Epithelial cell of esophagus (primary cell): Measurements from ENCODE around the gene CAPN10.

Source experiments
- DNase-seq: peaks from one replicate; pipeline ENCODE4 v3.0.0; 2010; ENCODE audit warnings: low read depth
- H3K4me3 ChIP-seq: 2 replicates; pipeline ENCODE4 v1.5.1; 2011; ENCODE audit warnings: mild to moderate bottlenecking, low read length, control low read depth
- TF ChIP-seq, protein P1 (sequence below): IDR thresholded peaks from 2 replicates; pipeline ENCODE4 v1.5.1; 2011; ENCODE audit warnings: low read depth, mild to moderate bottlenecking, low read length, control low read depth, inconsistent platforms; ENCODE audit not compliant: insufficient read depth; ENCODE audit errors: missing control alignments

The CAPN10 gene

DNA sequence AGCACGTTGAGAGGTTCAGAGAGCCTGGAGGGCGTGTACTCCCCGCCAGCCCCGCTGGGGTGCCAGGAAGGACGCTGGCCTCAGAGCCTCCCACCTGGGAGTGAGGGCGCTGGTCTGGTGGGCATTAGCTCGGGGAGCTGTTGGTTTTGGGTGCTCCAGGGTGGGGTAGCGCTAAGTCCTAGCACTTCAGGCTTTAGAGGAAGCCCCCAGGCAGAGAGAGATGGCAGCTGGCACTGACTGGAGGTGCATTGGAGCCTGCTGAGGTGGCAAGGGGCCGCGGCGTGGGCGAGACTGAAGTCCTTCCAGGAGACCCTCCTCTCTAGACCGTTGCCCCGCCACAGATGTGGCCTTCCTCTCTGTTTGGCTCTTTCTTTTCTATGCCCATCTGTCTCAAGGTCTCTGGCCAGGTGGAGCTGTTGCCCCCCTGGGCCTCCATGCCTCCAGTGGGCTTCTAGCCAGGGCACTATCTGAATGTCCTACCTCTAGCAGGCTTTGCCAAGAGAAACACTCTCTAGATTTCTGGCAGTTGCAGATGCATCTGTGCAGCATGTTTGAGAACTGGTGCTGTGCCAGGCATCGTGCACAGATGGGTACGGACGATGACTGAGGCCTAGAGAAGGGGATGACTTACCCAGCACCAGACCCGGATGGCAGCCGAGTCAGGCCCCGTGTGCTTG lies 6.6 kb downstream of the CAPN10 start:
- TF ChIP-seq, protein P1, sequence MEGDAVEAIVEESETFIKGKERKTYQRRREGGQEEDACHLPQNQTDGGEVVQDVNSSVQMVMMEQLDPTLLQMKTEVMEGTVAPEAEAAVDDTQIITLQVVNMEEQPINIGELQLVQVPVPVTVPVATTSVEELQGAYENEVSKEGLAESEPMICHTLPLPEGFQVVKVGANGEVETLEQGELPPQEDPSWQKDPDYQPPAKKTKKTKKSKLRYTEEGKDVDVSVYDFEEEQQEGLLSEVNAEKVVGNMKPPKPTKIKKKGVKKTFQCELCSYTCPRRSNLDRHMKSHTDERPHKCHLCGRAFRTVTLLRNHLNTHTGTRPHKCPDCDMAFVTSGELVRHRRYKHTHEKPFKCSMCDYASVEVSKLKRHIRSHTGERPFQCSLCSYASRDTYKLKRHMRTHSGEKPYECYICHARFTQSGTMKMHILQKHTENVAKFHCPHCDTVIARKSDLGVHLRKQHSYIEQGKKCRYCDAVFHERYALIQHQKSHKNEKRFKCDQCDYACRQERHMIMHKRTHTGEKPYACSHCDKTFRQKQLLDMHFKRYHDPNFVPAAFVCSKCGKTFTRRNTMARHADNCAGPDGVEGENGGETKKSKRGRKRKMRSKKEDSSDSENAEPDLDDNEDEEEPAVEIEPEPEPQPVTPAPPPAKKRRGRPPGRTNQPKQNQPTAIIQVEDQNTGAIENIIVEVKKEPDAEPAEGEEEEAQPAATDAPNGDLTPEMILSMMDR: no peak
- H3K4me3 ChIP-seq: no peak overlapping the region
- DNase-seq: no peak

DNA sequence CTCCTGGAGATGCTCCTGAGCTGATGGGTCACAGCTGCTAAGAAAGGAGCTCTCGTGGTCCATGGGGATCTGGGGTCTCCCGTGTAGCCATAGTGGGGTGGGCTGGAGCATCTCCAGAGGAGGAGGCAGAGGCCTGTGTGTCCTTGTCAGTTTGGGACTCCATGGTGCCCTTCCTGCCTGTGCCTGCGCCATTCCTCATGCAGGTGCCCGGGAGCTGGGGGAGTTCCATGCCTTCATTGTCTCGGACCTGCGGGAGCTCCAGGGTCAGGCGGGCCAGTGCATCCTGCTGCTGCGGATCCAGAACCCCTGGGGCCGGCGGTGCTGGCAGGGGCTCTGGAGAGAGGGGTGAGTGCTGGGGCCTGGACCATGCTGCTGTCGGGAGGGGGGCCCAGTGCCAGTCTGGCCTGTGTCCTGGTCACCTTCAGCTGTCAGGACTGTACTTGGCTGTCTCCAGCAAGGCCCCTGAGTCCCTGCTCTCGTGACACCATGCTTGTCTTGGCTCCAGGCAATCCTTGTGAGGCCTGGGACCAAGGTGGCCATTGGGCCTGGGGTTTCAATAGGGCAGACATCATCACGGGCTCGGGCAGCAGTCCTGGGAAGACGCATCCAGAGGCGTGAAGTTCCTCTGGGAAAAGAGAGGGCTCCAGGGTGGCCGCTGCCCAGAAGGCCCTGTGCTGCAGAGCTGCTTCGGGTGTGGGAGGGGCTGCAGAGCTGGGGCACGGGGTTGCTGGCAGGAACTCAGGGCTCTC lies 7.3 kb downstream of the CAPN10 start:
- no peak overlapping the region for H3K4me3 ChIP-seq
- TF ChIP-seq, protein P1: no peak
- no peak for DNase-seq

DNA sequence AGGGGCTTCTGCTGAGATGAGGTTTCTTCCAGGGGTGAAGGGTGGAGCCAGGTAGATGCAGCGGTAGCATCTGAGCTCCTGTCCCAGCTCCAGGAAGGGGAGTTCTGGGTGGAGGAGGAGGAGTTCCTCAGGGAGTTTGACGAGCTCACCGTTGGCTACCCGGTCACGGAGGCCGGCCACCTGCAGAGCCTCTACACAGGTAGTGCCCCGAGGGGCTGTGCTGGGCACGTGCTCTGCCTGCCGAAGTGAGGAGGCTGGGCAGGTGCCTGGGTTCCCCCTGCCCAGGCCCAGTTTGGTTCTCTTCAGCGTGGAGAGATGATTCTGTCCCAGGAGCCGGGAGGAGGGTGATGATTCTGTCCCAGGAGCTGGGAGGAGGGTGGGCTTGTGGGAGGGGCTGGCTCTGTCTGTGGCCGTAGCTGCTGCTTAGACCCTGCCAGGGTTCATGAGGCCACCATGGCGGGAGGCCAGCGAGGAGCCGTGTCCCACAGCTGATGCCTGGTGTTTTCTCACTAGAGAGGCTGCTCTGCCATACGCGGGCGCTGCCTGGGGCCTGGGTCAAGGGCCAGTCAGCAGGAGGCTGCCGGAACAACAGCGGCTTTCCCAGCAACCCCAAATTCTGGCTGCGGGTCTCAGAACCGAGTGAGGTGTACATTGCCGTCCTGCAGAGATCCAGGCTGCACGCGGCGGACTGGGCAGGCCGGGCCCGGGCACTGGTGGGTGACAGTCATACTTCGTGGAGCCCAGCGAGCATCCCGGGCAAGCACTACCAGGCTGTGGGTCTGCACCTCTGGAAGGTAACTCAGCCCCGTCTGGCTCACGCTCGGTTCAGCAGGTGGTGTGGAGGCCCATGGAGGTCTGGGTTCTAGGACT lies 8.2 kb downstream of the CAPN10 start:
- no peak overlapping the region for H3K4me3 ChIP-seq
- DNase-seq: no peak
- TF ChIP-seq, protein P1: no peak

DNA sequence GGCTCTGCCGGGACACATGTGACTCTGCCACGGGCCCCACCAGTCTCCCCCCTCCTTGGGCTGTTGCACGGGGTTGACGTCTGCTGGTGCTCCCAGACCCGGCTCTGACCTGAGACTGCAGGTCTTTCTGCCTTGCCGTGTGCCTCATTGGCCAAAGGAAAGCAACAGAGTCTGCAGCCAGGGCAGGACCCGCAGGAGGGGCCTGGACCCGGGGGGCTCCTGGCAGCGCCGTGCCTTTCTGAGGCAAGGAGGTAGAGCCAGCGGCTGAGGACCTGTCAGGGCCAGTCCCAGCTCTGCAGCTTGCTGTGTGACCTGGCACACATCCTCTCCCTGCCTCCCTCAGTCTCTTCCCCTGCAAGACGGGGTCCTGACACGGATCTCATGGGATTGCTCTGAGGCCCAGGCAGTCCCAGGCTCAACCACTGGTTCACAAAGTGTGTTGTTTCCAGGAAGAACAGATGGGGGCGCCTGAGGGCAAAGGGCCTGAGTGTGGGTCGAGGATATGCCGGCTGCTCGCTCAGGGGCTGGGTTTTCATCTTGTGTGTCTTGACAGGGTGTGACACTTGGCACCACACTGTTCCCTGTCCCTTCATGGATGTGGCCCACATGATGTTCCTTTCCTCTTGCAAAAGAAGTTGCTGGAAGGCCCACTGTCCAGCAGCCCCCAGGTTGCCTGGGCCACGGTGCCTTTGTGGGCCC lies 9.0 kb downstream of the CAPN10 start:
- TF ChIP-seq, protein P1: peak; percentile 32
- peak; percentile 37 for DNase-seq

DNA sequence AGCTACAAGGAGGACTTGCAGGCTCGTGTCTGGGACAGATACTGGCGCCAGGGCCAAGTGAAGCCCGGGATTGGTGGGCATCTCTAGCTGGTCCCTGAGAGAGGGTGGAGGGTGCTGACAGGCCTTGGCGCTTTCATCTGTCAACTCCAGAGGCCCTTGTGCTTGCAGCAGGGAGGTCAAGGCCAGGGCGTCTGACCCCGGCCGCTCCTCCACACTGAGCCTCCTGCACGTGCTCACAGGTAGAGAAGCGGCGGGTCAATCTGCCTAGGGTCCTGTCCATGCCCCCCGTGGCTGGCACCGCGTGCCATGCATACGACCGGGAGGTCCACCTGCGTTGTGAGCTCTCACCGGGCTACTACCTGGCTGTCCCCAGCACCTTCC lies 9.5 kb downstream of the CAPN10 start:
- DNase-seq: no peak
- H3K4me3 ChIP-seq: no peak overlapping the region
- TF ChIP-seq, protein P1: no peak

More for the DNA sequence above, 9.0 kb downstream of the CAPN10 start:
- no peak overlapping the region for H3K4me3 ChIP-seq

DNA sequence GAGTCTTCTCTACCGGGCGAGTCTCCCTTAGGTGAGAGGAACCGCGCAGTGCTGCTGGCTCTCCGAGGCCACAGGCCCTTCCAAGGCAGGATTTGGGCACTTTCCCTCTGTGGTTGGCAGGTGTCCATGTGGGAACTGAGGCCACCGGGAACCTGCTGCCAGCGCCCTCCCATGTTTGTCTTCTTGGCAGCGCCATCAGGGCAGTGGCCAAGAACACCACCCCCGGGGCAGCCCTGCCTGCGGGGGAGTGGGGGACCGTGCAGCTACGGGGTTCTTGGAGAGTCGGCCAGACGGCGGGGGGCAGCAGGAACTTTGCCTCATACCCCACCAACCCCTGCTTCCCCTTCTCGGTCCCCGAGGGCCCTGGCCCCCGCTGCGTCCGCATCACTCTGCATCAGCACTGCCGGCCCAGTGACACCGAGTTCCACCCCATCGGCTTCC lies 10.0 kb downstream of the CAPN10 start:
- DNase-seq: no peak

More for the DNA sequence above, 10.0 kb downstream of the CAPN10 start:
- TF ChIP-seq, protein P1: no peak
- H3K4me3 ChIP-seq: no peak overlapping the region
